Amygdala (tissue), 56 donors: Measurements from ENCODE around the gene SYCP3.

Source experiments
- DNase-seq, 56 donors: peaks; one replicate each; lab custom pipeline; 2025; lab: John Stamatoyannopoulos, UW

Gene SYCP3

DNA sequence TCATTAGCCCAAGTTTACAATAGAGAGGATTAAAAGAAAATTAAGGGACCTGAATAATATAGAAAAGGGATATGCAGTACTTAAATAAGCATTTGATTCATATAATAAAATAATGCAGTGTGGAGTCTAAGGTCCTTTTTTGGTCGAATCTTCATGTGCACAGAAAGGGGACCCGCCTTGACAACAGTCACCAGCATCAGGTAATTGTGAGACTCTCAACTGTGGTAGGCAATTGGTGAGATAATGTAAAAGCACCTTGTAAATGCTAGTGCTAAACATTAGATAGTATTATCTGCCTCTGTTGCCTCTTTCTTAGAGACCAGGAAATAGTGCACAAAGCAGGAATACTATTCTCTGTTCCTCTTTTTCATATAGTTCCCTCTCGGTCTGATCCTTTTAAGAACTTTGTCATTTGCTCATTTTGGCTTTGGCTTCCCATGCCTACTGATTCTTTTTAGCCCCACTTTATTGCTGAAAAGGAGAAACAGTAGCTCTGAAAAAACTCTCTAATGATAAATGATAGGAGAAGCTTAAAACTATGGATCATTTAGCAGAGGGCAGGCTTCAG lies 24.3 kb downstream of the SYCP3 start:
- no peak for DNase-seq

DNA sequence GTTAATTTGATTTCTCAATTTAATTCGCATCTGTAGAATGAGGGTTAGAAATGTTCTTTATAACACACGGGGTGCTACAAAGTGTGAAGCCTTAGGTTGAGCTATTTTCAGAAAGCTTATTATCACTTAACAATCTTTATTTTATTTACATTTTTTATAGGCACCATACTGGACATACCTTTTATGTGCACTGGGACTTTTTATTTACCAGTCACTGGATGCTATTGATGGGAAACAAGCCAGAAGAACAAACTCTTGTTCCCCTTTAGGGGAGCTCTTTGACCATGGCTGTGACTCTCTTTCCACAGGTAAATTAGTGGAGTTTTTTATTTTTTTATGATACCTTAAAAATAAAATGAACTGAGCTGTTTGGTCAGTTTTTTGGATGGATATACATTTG lies 25.3 kb downstream of the SYCP3 start:
- no peak for DNase-seq

DNA sequence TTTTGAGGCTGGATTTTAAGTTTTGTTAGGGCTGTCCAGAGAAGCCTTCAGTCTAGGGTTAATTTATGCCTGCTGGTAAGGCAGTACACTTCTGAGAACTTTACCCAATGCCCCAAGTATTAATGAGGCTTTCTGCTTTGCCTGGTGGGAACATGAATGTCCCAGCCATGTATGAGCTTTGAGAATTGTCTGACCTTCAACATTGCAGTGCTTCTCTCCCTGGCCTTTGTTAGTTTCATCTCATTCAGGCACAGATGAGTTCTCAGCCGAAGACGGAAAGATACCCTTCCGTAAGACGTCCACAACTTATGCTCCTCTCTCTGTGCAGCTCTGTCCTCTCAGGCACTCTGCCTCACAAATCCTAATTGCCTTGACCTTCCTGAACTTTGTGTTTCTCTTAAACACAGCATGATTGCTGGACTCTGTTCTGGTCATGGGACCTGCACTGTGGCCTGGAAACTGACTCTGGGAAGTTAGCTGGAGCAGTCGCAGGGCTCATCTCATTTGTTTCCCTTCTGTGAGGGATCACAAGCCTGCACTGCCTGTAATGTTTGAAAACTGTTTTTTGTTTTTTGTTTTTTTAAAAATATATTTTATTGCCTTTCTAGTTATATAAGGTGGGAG lies 26.1 kb downstream of the SYCP3 start:
- peak in 25 of 56 donors; percentile 1 to 49 (median 12) for DNase-seq

DNA sequence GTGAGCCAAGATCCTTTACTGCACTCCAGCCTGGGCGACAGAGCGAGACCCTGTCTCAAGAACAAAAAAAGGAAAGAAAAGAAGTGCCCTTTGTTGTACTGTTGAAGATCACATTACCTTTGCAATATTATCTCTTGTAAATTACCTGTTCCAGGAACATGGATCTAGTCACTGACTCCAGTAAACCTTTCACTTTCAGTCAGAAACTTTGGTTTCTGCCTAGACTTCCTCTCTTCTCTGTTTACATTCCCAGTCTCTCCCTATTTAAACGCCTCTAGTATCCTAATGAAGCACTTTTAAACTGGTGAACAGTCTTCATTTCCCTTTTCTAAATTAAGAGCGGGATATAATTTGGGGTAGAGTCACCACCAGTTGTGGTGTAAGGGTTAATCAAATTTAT lies 29.0 kb downstream of the SYCP3 start:
- DNase-seq = no peak

DNA sequence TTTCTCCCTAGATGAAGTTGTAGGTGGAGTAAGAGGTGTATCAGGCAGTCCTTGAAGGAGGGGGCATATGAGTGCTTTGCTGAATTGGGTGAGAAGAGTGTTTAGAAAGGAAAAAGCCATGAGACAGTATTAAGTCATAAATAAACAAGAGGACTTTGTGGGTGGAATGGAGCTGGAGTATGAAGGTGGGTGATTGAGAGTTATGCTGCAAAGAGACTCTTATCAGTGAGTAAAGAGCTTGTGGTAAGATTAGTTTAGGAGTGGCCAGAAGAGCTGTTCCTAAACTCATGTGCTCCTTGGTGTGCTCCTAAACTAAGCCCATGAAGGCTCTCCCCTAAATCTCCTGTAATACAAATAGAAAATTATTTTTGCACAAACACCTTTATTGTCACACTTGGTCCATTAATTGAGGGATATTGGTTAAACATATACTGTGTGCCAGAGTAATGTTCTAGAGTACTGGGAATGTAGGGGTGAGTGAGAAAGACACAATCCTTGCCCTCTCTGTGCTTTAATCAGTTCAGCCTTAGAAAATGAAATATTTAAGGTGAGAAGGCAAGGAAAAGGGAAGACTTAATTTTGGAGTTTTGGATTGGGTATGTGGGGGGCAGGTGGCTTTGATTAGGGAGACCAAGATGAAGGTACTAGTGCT lies 32.0 kb downstream of the SYCP3 start:
- no peak for DNase-seq

DNA sequence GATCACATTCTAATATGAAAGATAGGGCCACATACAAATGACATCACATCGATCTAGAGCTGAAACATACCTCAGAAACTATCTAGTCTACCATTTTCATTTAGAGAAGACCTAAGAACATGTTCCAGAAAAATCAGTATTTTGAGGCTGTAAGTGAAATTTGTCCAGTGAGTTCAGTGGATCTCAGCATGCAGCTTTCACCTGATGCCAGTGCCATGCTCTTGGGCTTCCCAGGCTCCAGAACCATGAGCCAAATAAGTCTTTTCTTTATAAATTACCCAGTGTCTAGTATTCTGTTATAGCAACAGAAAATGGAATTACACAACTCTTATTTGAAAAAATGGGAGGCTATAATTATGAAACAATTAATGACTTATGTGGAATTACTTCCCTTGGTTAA lies 32.9 kb downstream of the SYCP3 start:
- DNase-seq = no peak

DNA sequence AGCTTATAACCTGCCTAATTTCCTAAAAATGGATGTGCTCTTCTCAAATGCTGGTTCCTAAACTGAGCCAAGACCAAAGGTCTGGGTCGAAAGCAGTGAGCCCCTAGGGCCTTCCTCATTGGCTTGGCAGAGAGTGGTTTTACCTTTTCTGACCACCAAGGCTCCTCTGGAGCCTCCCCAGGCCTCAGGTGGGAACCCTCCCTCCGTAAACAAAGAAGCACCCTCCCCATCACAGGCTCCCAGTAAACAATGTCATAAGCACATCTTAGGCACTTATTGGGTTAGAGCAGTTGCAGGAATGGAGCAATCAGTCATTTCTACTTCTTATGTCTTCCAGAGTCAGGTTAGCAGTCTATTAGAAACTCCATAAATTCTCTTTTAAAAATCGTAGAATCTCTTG lies 35.8 kb downstream of the SYCP3 start:
- no peak for DNase-seq

DNA sequence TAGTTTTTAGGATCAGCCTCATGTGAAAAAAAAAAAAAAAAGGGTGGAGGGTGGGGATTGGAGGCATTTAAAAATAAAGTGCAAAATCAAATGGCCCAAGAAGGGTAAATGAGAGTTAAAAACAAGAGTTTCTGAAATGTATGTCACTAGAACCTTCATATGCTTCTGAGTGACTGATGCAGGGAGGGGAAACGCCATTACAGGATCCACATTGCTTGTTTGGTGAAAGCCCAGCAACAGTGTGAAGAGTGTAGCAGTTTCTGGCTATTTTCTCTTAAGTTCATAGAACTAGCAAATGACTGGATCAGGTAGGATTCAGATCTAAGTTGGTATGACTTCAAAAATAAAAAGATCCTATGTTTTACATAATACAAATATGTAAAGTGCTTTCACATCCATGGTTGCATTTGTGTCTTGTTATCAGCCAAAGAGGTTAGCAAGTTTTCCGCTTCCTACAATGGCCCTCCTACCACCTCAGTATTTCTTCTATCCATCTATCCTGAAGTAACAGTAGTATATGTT lies 38.9 kb downstream of the SYCP3 start:
- no peak for DNase-seq

DNA sequence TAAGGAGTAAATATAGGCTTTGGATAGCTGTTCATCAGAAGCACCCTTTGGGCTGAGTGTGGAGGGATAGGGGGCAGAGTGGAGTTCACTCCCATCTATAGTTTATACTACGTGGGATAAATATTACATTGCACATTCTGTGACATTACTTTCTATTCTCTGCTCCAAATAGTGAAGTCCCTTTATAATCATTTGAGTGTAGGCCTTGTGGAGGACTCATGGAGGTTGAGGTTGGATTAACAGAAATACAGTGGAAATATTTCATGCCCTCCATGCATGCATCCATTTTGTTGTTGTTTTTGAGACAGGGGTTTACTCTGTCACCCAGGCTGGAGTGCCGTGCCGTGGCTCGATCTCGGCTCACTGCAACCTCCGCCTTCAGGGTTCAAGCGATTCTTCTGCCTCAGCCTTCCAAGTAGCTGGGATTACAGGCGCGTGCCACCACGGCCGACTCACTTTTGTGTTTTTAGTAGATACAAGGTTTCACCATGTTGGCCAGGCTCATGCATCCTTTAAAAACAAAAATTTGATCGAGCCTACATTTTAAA lies 40.4 kb downstream of the SYCP3 start:
- peak in 5 of 56 donors; percentile 1 to 18 (median 9) for DNase-seq

DNA sequence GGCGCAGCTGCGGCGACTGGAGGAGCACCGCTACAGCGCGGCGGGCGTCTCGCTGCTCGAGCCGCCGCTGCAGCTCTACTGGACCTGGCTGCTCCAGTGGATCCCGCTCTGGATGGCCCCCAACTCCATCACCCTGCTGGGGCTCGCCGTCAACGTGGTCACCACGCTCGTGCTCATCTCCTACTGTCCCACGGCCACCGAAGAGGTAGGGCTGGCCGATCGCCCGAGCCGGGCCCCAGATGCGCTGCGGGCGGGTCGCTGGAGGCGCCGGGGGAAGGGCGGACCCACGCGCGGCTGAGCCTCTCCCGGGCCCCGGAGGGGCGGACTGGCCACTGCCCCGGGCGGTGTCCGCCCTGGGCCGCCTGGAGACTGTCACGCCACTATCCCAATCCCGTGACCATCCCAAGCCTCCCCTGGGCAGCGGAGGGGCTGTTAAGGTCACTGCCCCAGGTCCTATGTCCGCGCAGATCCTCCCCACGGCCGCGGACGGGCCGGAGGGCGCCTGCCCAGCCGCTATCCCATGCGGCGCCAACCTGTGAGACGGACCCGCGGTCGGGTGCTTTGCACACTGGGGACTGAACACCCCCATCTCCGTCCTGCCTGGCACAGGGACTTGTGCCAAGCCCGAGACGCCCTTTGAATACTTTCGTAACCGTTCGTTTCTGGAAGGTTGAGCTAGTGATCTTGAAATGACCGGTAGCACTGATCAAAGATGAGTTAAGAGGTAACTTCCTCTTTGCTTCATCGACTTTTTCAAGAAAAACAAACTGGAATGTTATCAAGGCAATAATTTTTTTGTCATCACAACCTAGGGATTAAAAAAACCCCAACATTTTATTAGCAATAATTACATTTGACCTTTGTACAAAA lies 41.1 kb downstream of the SYCP3 start:
- peak in 40 of 56 donors; percentile 14 to 74 (median 50) for DNase-seq

DNA sequence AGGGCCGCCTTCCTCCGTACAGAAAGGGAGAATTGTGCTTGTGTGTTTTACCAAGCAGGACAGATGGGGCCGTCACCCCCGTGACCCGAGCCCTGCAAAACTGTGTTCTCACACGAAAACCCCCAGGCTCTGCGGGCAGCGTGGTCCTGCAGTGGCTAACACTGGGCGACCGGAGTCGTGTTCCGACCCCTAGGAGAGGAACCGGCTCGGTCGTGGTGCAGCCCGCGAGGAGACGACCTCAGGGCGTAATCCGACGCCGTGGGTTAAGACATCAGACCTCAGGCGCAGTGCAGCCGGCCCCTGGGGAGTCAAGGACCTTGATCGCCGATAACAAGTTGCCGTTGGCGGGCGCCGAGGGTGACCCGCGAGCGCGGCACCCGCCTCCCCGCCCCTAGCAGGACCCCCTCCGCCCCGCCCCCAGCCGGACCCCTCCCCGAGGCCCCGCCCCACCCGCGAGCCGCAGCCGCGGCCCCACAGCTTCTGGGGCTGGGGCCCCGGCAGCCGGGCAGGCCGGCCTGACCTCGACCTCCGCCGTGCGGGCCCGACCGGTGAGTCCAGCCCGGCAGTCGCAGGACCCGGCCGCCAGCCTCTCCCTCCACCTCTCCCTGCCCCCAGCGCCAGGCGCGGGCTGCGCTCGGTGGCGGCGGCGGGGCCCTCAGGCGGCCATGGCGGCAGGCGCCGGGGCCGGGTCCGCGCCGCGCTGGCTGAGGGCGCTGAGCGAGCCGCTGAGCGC lies 41.9 kb downstream of the SYCP3 start, which contains the start of gene CHPT1:
Gene CHPT1 (plus strand): TSS at position 444 of the 733 bp plus-strand sequence. CDS start 222 bp downstream, at position 666.
- peak in 48 of 56 donors; percentile 6 to 85 (median 51) for DNase-seq

DNA sequence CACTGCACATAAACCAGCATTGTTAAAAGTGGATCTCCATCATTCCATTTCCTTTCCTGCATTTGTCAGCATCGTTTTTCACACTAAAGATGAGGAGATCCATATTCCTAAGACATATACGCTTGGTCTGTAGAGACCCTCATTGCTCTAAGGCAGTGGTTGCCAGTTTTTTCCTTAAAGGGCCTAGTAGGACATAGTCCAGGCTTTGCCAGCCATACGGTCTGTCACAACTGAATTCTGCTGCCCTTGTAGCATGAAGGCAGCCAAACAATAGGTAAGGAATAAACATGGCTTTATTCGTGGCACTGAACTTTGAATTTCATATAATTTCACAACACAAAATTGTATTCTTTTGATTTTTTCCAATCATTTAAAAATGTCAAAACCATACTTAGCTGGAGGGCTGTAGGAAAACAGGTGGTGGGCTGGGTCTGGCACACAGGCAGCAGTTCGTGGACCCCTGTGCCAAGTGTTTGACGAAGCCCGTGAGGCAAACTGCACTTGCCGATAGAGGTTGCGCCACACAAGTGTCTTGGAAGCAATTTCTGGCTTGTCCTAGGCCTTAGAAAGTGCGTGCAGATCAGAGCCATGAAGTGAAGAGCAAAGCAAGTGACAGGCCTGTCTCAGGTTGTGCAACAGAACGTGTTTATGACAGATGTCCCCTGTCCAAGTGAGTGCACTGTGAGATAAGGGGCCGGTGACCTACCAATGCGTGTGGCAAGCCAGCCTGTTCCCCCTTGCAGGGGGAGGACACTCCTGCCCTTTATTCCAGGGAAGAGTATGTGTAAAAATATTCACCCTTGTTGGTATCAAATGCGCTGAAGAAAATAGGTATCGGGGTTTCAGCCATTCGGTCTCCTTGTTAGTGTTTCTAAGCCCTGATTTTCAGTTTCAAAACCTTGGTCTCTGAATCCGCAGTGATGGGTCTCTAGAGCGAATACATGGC lies 42.7 kb downstream of the SYCP3 start:
- peak in 20 of 56 donors; percentile 8 to 60 (median 40) for DNase-seq

DNA sequence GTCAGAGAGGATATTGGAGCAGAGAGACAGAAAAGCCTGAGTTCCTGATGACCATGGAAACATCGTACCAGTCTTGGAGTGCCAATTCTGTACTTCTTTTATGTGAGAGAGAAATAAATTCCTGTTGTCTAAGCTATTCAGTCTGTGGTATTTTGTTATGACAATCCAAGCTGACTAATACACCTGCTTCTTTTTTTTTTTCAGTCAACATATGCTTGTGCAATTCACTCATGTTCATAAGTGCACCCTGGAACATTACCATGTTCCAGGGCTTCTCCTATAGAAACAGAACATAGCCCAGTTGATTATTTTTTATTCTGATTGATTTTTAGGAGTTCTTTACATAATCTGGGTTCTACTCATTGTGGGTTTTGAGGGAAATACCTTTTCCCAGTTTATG lies 43.6 kb downstream of the SYCP3 start:
- no peak for DNase-seq

DNA sequence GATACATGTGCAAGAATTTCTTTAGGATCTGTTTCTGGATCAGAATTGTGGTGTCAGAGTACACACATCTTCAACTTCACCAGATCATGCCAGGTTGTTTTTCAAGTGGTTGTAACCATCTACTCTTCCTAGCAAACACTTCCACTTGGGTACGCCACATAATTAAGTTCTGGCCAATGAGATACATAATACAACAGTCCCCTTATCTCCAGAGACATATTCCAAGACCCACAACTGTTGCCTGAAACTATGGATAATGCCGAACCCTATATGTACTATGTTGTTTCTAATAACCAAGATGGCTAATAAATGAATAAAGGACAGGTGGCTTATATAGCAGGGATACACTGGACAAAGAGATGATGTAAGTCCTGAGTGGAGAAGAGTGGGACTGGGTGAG lies 44.3 kb downstream of the SYCP3 start:
- DNase-seq = no peak

DNA sequence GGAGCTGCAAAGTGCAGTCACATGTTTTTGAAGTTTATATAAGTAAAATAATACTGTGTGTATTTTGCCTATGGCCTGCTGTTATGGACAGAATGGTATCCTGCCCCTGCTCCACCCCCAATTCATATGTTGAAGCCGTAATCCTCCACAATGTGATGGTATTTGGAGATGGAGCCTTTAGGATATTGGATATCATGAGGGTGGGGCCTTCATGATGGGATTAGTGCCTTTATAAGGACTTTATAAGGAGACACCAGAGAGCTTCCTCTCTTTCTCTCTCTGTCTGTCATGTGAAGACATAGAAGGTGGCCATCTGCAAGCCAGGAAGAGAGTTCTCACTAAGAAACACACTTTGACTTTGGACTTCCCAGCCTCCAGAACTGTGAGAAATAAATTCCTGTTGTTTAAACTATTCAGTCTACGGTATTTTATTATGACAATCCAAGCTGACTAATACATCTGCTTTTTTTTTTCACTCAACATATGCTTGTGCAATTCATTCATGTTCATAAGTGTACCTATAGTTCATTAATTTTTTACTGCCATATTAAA lies 44.9 kb downstream of the SYCP3 start:
- no peak for DNase-seq

DNA sequence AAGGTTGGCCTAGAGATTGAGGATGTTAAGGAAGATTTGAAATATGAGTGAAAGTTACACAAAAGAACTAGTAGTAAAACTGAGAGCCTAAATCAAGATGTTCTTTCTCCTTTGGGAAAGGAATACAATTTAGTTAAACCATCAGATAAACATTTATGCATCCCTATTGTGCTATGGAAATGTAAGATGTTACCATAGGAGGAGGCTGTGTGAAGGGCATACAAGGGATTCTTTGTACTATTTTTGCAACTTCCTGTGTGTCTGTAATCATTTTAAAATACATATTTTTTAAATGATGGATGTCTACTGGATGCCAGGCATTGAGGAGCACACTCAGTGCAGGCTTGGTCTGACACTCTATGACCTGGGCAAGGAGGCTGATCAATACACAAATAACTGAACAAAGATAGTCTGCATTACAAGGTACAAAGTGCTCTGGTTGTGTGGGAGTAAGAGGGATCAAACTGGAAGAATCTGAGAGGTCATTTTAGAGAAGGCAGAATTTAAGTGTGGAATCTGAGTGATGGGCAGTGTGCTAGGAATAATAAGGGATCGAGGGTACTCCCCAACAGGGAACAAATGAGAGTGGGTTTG lies 47.7 kb downstream of the SYCP3 start:
- no peak for DNase-seq

DNA sequence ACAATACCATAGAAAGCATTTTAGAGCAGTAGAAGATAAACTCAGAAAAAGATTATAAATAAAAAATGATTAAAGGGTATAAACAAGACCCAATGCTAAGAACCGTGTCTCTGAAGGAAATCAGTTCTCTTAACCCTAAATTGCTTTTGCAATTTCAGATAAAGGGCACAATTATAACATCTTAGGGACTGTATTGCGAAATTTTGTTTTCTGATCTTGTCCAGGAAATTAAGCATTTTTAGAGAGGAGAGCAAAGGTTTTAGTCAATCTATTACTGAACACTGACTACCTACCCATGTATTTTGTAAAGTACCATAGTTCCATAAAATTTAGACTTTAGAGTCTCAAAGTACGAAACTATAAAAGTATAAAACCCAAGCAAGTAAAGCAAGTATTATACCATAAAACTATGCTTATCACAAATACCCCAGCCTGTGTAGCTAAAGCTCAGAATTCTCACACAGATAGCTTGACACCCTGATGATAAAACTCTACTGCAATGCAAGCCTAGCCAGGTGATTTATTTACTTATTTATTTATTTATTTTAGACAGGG lies 48.6 kb downstream of the SYCP3 start:
- DNase-seq = no peak

DNA sequence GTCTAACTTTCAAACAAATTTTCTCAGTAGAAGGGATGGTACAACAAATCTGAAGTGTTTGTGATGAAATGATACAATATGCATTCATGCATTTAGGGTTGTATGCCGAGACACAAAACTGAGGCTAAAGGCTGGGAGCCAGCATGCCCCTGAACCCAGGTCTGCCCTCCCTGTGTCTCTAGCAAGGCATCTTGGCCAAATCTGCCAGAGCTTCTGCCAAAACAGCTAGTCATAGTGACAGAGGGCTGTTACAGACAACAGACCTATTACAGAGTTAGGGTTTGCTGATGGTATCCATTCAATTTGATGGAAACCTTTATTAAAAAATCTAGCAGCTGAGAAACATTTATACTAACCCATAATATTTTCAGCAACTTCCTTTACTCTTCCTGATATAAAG lies 53.1 kb downstream of the SYCP3 start:
- peak in 2 of 56 donors; percentile 2 to 3 for DNase-seq
